DOHH2 (cell line): Measurements from ENCODE around the gene DENND5B.

ENCODE experiments used
- CTCF ChIP-seq: fragments of 200-600 bp; sonication (generic); IDR thresholded peaks from one replicate; pipeline ENCODE4 v1.5.1; 2014; ENCODE audit warnings: antibody characterized with exemption, mild to moderate bottlenecking, low read depth, low read length; ENCODE audit not compliant: poor library complexity, severe bottlenecking
- EZH2phosphoT487 ChIP-seq: fragments of 200-600 bp; sonication (generic); IDR thresholded peaks from 2 replicates; pipeline ENCODE4 v1.6.1; 2017; ENCODE audit warnings: borderline replicate concordance, mild to moderate bottlenecking, antibody characterized with exemption, low read length, moderate library complexity, mixed read lengths

- TF ChIP-seq CTCF: no peak
- no peak for TF ChIP-seq EZH2phosphoT487
Observed at GRCh38 chr12:31627456-31628054, 36.6 kb upstream of the DENND5B start.
